GM19467 (cell line): Measurements from ENCODE around the gene CHMP3.
"Not testable (repeated sequence)": the region's sequence is repeated elsewhere in the genome, so short reads cannot be mapped to it uniquely, and the experiment has no call there.

ENCODE experiments used
- ATAC-seq: cut with Tn5 transposase; IDR thresholded peaks from one replicate; pipeline ENCODE4 v1.9.1; 2021; ENCODE audit warnings: mild to moderate bottlenecking, moderate library complexity; ENCODE audit not compliant: unreplicated experiment

CHMP3 gene

DNA sequence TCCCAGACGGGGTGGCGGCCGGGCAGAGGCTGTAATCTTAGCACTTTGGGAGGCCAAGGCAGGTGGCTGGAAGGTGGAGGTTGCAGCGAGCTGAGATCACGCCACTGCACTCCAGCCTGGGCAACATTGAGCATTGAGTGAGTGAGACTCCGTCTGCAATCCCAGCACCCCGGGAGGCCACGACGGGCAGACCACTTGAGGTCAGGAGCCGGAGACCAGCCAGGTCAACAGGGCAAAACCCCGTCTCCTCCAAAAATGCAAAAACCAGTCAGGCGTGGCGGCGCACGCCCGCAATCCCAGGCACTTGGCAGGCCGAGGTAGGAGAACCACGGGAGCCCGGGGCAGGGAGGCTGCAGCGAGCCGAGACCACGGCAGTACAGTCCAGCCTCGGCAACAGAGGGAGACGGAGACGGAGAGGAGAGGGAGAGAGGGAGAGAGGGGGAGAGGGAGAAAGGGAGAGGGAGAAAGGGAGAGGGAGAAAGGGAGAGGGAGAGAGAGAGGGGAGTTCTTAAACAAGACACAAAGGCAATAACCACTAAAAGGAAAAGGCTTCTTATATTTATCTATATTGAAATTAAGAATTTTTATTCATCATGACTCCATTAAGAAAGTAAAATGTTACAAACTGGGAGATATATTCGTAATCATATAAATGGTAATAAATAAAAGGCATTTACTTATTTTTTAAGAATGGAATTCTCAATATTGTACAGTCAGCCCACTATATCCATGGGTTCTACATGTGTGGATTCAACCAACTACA lies 13.1 kb downstream of the CHMP3 start:
- not testable (repeated sequence) for ATAC-seq

DNA sequence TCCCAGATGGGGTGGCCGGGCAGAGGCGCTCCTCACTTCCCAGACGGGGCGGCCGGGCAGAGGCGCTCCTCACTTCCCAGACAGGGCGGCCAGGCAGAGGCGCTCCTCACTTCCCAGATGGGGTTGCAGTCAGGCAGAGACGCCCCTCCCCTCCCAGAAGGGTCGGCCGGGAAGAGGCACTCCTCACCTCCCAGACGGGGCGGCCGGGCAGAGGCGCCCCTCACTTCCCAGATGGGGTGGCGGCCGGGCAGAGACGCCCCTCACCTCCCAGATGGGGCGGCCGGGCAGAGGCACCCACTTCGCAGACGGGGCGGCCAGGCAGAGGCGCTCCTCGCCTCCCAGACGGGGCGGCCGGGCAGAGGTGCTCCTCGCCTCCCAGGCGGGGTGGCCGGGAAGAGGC lies 13.8 kb downstream of the CHMP3 start:
- not testable (repeated sequence) for ATAC-seq

DNA sequence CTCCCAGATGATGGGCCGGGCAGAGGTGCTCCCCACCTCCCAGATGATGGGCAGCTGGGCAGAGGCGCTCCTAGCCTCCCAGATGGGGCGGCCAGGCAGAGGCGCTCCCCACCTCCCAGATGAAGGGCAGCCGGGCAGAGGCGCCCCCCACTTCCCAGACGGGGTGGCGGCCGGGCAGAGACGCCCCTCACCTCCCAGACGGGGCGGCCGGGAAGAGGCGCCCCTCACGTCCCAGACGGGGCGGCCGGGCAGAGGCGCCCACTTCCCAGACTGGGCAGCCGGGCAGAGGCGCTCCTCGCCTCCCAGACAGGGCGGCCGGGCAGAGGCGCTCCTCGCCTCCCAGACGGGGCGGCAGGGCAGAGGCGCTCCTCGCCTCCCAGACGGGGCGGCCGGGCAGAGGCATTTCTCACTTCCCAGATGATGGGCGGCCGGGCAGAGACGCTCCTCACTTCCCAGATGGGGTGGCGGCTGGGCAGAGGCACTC lies 14.3 kb downstream of the CHMP3 start:
- ATAC-seq: not testable (repeated sequence)

DNA sequence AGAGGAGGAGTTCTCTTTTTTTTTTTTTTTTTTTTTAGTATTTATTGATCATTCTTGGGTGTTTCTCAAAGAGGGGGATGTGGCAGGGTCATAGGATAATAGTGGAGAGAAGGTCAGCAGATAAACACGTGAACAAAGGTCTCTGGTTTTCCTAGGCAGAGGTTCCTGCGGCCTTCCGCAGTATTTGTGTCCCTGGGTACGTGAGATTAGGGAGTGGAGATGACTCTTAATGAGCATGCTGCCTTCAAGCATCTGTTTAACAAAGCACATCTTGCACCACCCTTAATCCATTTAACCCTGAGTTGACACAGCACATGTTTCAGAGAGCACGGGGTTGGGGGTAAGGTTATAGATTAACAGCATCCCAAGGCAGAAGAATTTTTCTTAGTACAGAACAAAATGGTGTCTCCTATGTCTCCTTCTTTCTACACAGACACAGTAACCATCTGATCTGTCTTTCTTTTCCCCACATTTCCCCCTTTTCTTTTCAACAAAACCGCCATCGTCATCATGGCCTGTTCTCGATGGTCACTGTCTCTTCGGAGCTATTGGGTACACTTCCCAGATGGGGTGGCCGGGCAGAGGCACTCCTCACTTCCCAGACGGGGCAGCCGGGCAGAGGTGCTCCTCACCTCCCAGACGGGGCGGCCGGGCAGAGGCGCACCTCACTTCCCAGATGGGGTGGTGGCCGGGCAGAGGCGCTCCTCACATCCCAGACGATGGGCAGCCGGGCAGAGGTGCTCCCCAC lies 14.9 kb downstream of the CHMP3 start:
- not testable (repeated sequence) for ATAC-seq

DNA sequence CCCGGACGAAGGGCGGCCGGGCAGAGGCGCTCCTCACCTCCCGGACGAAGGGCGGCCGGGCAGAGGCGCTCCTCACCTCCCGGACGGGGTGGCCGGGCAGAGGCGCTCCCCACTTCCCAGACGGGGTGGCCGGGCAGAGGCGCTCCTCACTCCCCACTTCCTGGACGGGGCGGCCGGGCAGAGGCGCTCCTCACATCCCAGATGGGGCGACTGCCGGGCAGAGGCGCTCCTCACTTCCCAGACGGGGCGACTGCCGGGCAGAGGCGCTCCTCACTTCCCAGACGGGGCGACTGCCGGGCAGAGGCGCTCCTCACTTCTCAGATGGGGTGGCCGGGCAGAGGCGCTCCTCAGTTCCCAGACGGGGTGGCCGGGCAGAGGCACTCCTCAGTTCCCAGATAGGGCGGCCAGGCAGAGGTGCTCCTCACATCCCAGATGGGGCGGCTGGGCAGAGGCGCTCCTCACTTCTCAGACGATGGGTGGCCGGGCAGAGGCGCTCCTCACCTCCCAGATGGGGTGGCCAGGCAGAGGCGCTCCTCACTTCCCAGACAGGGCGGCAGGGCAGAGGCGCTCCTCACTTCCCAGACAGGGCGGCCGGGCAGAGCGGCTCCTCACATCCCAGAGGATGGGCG lies 17.8 kb downstream of the CHMP3 start:
- not testable (repeated sequence) for ATAC-seq

DNA sequence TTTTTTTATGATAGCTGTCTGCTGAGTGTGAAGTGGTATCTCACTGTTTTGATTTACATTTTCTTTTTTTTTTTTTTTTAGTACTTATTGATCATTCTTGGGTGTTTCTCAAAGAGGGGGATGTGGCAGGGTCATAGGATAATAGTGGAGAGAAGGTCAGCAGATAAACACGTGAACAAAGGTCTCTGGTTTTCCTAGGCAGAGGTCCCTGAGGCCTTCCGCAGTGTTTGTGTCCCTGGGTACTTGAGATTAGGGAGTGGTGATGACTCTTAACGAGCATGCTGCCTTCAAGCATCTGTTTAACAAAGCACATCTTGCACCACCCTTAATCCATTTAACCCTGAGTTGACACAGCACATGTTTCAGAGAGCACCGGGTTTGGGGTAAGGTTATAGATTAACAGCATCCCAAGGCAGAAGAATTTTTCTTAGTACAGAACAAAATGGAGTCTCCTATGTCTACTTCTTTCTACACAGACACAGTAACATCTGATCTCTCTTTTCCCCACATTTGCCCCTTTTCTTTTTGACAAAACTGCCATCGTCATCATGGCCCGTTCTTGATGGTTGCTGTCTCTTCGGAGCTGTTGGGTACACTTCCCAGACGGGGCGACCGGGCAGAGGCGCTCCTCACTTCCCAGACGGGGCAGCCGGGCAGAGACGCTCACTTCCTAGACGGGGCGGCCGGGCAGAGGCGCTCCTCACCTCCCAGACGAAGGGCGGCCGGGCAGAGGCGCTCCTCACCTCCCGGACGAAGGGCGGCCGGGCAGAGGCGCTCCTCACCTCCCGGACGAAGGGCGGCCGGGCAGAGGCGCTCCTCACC lies 18.8 kb downstream of the CHMP3 start:
- ATAC-seq: not testable (repeated sequence)

DNA sequence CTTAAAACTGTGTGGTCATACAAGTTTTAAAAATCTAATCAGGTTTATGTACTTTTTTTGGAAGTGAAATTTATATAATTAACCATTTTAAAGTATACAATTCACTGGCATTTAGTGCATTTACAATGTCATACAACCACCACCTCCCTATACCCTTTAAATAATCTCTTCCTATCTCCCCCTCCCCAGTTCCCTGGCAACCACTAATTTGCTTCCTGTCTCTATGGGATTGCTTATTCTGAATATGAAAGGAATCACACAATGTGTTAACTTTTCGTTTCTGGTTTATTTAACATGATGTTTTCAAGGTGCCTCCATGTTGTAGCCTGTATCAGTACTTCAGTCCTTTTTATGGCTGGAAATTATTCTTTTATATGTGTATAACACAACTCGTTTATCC lies 19.4 kb downstream of the CHMP3 start:
- no peak for ATAC-seq

DNA sequence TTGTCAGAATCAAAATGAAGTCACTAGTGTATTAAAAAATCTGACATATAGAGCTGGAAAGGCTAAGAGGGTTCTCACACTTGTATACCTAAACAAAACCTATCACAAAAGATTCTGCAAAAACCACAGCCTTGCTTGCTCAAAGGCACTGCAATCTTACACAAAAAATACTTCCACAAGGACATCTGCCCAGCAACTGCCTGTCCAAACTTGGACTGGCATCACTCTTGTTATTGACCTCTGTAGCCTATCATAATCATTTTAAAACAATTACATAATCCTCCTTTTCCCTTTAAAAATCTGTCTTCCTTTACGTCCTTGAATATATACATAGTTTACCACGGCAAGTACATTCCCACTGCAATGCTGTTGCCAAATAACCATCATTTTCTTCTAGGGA lies 19.9 kb downstream of the CHMP3 start:
- no peak for ATAC-seq

DNA sequence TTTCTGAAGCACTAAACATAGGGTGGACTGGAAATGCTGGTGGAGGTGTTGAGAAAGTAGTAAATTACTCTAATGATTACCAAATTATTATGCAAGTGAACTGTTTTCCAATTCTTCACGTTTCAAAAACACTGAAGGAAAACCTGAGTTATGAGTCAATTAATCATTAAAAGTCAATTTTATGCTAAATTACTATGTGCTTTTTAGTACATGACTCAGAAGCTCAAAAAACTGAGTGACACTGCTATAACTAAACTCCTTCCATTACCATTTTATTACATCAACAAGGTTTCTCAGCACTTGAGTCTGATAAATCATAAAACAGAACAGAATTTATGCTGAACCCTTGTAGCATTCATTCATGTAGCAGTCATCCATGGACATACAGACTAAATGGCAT lies 20.4 kb downstream of the CHMP3 start:
- ATAC-seq: no peak

DNA sequence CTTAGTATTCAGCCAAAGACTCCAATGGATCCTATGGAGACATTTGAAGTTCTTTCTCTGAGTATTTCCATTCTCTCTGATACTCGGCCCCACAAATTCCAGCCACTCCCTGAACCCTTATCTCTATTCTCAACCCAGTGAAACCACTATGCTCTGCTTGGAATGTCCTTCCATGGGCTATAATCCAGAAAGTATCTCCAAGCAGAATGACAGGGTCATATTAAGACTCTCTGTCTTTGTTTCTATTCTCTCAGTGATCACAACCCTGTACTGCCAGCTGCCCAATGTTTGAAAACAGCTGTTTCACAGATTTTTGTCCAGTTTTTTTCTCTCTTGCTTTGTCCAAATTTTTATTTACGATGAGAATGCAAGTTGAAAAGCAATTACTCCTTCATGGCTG lies 21.9 kb downstream of the CHMP3 start:
- ATAC-seq: no peak

DNA sequence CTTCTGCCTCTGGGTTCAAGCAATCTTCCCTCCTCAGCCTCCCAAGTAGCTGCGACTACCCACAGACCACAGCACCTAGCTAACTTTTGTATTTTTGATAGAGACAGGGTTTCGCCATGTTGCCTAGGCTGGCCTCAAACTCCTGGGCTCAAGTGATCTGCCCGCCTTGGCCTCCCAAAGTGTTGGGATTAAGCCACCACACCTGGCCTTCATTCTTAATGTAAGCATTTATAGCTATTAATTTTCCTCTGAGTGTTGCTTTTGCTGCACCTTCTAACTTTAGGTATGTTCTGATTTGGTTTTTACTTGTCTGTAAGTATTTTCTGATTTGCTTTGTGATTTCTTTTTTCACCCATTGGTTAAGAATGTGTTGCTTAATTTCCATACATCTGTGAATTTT lies 29.7 kb downstream of the CHMP3 start:
- no peak for ATAC-seq

DNA sequence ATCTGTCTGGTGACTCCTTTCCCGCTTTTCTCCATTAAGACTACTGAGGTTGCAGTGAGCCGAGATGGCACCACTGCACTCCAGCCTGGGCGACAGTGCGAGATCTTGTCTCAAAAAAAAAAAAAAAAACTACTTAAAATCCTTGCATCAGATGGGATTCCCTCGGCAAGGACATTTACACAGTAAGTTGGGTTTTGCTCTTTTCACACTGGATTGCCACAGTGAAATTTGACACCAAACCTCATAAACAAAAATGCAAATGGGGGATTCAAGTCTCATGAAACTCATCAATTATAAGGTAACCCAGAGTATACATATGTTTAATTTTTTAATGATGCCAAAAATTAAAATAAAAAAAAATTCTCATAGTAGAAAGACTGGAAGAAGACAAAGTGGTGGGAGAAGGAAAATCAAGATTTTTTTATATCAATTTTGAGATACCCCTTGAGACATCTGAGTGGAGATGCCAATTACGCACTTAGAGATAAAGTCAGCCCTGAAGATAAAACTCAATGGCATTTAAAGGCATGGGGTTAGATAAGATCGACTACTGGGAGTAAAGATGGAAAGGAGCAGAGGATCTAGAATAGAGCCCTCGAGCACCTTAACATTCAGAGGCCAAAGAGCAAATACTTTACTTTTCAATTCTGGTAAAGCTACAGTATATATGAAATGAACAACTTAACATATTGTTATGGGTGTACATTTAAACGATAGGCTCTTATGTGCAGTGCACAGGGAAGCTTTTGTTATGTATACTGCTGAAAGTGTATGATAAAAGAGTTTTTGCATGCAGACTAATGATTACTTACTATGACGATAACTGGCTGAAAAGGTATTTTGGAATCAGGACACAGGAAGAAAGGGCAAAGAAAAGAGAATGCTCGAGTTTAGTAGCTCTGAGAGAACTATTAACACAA lies 37.6 kb downstream of the CHMP3 start:
- ATAC-seq: no peak

DNA sequence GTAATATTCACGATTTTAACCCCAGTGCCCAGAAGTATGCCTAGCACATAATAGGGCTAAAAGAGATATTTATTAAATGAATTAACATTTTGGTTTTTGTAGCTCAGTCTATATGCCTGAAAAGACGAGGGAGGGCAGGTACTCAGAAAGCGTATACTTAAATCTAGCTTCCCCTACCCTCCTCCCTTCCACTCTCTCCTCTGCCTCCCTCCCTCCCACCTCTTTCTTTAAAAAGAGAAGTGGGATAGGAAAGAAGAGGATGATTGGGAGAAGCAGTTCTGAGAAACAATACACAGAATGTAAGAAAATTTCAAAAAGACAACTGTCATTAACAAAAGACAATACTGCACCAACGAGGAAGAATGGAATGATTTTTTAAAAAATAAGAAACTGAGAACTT lies 39.8 kb downstream of the CHMP3 start:
- no peak for ATAC-seq

DNA sequence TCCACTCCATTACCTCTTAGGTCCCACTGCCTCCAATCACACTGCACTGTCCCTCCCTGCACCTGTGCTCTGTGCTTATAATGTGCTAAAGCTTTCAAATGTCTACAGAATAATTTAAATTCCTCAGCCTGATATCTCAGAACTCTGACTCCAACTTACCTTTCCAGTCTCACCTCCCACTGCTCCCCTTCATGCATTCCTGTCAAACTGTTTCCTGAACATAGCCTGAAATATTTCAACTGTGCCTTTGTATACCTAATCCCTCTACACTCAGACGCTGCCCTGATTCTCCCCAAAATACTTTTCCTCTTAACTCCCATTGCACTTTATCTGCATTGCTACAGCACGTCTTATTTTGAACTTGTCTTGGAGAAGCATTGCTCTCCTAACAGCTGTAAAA lies 40.5 kb downstream of the CHMP3 start:
- no peak for ATAC-seq

DNA sequence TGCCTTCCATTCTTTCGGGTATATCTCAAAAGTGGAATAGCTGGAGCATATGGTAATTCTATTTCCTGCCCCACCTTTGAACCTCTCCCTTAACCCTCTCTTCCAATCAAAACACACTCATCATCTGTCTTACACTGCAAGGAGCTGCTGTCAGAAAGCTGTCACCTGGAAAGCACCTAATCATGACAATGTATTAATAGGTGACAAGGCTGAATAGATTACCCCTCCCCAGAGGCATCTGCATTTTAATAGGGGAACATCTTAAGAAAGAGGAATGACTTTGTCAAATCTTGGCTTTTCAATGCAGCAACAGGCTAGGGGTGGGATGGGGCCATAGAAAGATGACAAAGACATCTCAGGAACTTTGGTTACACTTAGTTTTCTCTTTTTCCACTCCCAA lies 41.3 kb downstream of the CHMP3 start:
- no peak for ATAC-seq

DNA sequence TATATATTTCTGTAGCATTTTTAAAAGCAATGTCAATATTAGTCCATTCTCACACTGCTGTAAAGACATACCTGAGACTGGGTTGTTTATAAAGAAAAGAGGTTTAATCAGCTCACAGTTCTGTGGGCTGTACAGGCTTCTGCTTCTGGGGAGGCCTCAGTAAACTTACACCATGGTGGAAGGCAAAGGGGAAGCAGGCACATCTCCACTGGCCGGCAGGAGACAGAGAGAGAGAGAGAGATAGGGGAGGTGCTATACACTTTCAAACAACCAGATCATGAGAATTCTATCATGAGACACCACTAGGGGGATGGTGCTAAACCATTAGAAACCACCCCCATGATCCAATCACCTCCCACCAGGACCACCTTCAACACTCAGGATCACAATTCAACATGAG lies 43.1 kb downstream of the CHMP3 start:
- no peak for ATAC-seq

DNA sequence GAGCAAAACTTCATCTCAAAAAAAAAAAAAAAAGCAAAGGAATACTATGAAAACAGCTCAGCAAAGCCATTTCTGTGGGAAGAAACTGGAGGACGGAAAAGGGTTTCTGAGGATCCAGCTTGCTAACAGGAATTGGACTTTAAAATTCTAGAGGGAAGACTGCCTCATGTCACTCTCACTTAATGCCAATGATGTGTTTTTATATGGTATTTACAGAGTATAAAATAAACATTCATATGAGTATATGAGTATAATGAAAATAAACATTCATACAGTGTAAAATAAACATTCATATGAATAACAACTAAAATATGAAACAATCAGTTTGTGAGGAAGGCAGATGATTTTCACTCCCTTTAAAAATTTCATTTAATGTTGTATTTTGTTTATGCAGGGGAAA lies 43.9 kb downstream of the CHMP3 start:
- no peak for ATAC-seq

DNA sequence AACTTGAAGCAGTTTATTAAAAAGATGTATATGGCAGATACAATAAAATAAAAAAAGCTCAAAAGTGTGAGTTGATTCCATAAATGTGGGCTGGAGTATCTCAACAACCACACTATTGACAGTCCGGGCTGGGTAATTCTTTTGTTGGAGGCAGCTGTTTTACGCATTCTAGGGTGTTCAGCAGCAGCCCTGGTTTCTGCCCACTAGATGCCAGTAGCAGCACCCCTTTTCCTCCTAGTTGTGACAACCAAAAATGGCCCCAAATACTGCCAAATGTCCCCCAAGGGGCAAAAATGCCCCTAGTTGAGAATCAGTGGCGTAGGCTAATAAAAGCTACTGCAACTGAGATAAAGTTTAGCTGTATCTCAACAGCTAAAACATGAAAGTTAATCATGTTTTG lies 44.8 kb downstream of the CHMP3 start:
- no peak for ATAC-seq

DNA sequence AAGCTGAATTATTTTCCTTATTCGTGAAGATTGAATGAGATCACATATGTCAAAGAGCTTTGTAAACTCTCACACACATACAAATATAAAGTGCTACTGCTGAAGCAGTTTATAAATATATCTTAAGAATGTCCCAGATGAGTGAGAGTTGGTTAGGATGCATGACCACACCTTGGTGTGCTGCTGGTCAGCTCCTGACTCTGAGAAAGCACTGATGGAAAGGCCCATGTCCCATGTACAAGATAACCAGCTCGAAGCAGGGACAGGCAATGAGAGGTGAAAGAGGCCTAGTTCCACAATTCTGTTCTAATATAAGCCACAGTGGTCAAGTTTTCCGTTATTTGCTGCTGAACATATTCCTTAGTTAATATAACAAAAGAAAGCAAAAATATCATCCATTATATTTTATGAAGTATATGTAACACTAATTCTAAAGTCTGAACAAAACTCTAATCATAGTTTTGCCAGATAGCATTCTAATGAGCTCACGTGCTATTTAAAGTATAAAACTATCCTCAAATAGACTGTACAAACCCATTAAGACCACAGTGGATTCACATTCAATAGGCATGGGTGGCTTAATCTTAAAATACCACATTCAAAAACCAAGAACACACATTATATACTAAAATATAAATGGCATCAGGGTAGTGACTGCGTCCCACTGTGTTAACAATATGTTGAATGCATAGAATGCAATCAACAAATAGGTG lies 49.1 kb downstream of the CHMP3 start:
- ATAC-seq: no peak
